Small intestine (tissue), 7 donors: ENCODE data around the gene SLC9A9. TPM values are rescaled to one million over a fixed set of nuclear protein-coding genes. Genes with fewer than 3 reads are reported as not detected.
"Not testable (repeated sequence)": the region's sequence is repeated elsewhere in the genome, so short reads cannot be mapped to it uniquely, and the experiment has no call there.

Experiments
- DNase-seq, 2 donors: peaks; one replicate each; pipeline versions ENCODE4 v3.0.0 to v3.0.0-alpha.2; 2013
- FAIRE-seq: peaks from 2 replicates; lab custom pipeline; 2012; peaks lifted over from hg19 to GRCh38; lab: Jason Lieb, UNC
- H3K27ac ChIP-seq, 3 donors: one replicate each; pipeline ENCODE4 v1.5.1; 2013; ENCODE audit warnings: low read length in 2 of 3, mild to moderate bottlenecking in 2 of 3, control low read depth in 1 of 3, inconsistent platforms in 1 of 3, low read depth in 1 of 3, moderate library complexity in 1 of 3
- H3K27me3 ChIP-seq, 3 donors: one replicate each; pipeline ENCODE4 v1.6.1; 2013; ENCODE audit warnings: low read length in 3 of 3, inconsistent platforms in 1 of 3; ENCODE audit not compliant: control insufficient read depth in 3 of 3, insufficient read depth in 3 of 3
- H3K36me3 ChIP-seq, 3 donors: one replicate each; pipeline ENCODE4 v1.6.1; 2013; ENCODE audit warnings: low read length in 3 of 3, inconsistent platforms in 1 of 3, low read depth in 1 of 3, mild to moderate bottlenecking in 1 of 3, moderate library complexity in 1 of 3; ENCODE audit not compliant: control insufficient read depth in 3 of 3, insufficient read depth in 2 of 3
- H3K4me1 ChIP-seq, 3 donors: one replicate each; pipeline ENCODE4 v1.6.1; 2013; ENCODE audit warnings: low read length in 2 of 3, inconsistent platforms in 1 of 3, low read depth in 1 of 3, mild to moderate bottlenecking in 1 of 3, moderate library complexity in 1 of 3; ENCODE audit not compliant: control insufficient read depth in 3 of 3, insufficient read depth in 2 of 3
- H3K4me3 ChIP-seq, 3 donors: one replicate each; pipeline ENCODE4 v1.5.1; 2013; ENCODE audit warnings: low read length in 3 of 3, control low read depth in 1 of 3, inconsistent platforms in 1 of 3, low read depth in 1 of 3, mild to moderate bottlenecking in 1 of 3, moderate library complexity in 1 of 3
- H3K9me3 ChIP-seq, 2 donors: one replicate each; pipeline ENCODE4 v1.6.1; 2013; ENCODE audit warnings: low read depth in 1 of 2, low read length in 1 of 2; ENCODE audit not compliant: control insufficient read depth in 2 of 2, insufficient read depth in 1 of 2
- WGBS, 3 donors: extraction: QIAGEN DNeasy Blood & Tissue Kit; methylation state at CpG; one replicate each; pipeline ENCODE4 v1.1.7; 2013; 5-methylcytosine and 5-hydroxymethylcytosine counted together
- polyA plus RNA-seq, 4 donors: library from polyadenylated mRNA; stranded (reverse) in 3 of 4; unstranded in 1 of 4; fragments of 200-250 nt in 3 of 4; fragments of 120-200 nt in 1 of 4; gene quantifications; one replicate each; pipeline versions ENCODE4 v1.2.1 to v1.2.3, GENCODE V29; 2013
- donor health status: healthy with polysubstance abuse.
- donor health status: control.
- donor health status: control.
- donor health status: Bipolar disorder and iron deficiency.
- donor health status: healthy.

Gene SLC9A9
- polyA plus RNA-seq, 4 donors = 1.4 to 4.6 (median 4.1) TPM; not detected in 1

DNA sequence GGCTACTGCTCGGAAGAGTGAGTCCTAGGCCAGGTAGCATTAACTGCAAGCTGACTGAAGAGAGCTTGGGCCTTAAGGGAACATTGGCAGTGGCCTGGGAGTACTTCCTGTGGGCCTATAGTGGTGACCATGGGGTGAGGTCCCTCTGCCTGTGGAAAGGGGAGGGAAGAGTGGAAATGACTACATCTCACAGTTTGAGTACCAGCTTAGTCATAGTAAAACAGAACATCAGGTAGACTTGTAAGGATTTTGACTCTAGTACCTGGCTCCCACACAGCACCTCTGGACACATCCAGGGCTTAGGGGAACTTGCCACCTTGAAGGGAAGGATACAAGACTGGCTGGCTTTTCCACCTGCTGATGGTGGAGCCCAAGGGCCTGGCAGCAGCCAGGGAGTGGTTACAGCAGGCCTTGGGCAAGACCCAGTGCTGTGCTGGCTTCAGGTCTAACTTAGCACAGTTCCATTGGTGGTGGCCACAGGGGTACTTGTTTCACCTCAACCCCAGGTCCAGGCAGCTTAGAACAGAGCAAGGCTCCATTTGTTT is 147.8 kb downstream of the SLC9A9 start:
- no peak for DNase-seq
- H3K27me3 ChIP-seq = no peaks in the 10 kb centered on the region
- H3K27ac ChIP-seq = no peak overlapping the region
- no peak overlapping the region for H3K4me3 ChIP-seq
- H3K36me3 ChIP-seq = no peaks in the 10 kb centered on the region
- 50 to 84% (median 64%) methylated on average over 1 of the region's 1 CpG for WGBS, 3 donors
- H3K4me1 ChIP-seq = no peaks in the 10 kb centered on the region
- no peaks in the 10 kb centered on the region for H3K9me3 ChIP-seq
- no peak for FAIRE-seq

DNA sequence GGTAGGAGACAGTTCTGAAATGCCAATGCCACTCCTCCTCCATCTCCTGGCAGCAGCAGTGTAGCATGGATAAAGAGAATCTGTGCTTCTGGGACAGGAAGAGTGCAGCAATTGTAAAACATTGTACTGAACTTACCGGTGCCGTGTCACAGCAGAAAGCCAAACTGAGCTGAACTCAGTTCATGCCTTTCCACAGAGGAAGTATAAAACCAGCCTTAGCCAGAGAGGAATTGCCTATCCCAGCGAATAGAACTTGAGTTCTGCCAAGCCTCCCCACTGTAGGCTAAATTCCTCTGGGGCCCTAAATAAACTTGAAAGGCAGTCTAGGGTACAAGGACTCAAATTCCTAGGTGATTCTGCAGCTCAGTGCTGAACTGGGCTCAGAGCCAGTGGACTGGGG is 148.8 kb downstream of the SLC9A9 start:
- FAIRE-seq = no peak
- 77 to 93% (median 91%) methylated on average over 3 of the region's 3 CpGs for WGBS, 3 donors
- no peak for DNase-seq
- Histone ChIP-seq H3K9me3 (no peaks in the 10 kb centered on the region), H3K36me3 (no peaks in the 10 kb centered on the region), H3K4me1 (no peaks in the 10 kb centered on the region), H3K4me3 (no peak overlapping the region), H3K27me3 (no peaks in the 10 kb centered on the region), H3K27ac (no peak overlapping the region)

- H3K9me3 ChIP-seq = no peaks in the 10 kb centered on the region
- FAIRE-seq = no peak
- no peaks in the 10 kb centered on the region for H3K4me1 ChIP-seq
- no peak overlapping the region for H3K4me3 ChIP-seq
- H3K27ac ChIP-seq = no peak overlapping the region
- WGBS, 3 donors = 64 to 72% (median 66%) methylated on average over 3 of the region's 3 CpGs
- DNase-seq = no peak
- no peaks in the 10 kb centered on the region for H3K36me3 ChIP-seq
- H3K27me3 ChIP-seq = no peaks in the 10 kb centered on the region
Measured at GRCh38 chr3:143698682-143699303, 149.5 kb downstream of the SLC9A9 start.

- no peak for FAIRE-seq
- Histone ChIP-seq H3K4me1 (no peaks in the 10 kb centered on the region), H3K36me3 (no peaks in the 10 kb centered on the region), H3K27ac (no peak overlapping the region), H3K9me3 (no peaks in the 10 kb centered on the region), H3K4me3 (no peak overlapping the region), H3K27me3 (no peaks in the 10 kb centered on the region)
- no peak for DNase-seq
- WGBS, 3 donors = 73 to 88% (median 80%) methylated on average over 4 of the region's 4 CpGs
Measured at GRCh38 chr3:143697975-143698374, 150.3 kb downstream of the SLC9A9 start.

- not testable (repeated sequence) for H3K9me3 ChIP-seq, H3K4me3 ChIP-seq
- WGBS, 3 donors = 35 to 74% (median 66%) methylated on average over 2 of the region's 2 CpGs
Measured at GRCh38 chr3:143695333-143695732, 152.9 kb downstream of the SLC9A9 start.

GRCh38 chr3:143693506-143693905 is 154.8 kb downstream of the SLC9A9 start:
- 71 to 83% (median 76%) methylated on average over 1 of the region's 1 CpG for WGBS, 3 donors
- H3K27ac ChIP-seq = no peak overlapping the region
- no peaks in the 10 kb centered on the region for H3K27me3 ChIP-seq
- FAIRE-seq (no peak), DNase-seq (no peak)
- no peaks in the 10 kb centered on the region for H3K4me1 ChIP-seq
- no peaks in the 10 kb centered on the region for H3K36me3 ChIP-seq
- no peaks in the 10 kb centered on the region for H3K9me3 ChIP-seq
- H3K4me3 ChIP-seq = no peak overlapping the region

More at GRCh38 chr3:143695333-143695732, 152.9 kb downstream of the SLC9A9 start:
- not testable (repeated sequence) for DNase-seq, FAIRE-seq, H3K27me3 ChIP-seq, H3K27ac ChIP-seq, H3K4me1 ChIP-seq, H3K36me3 ChIP-seq

DNA sequence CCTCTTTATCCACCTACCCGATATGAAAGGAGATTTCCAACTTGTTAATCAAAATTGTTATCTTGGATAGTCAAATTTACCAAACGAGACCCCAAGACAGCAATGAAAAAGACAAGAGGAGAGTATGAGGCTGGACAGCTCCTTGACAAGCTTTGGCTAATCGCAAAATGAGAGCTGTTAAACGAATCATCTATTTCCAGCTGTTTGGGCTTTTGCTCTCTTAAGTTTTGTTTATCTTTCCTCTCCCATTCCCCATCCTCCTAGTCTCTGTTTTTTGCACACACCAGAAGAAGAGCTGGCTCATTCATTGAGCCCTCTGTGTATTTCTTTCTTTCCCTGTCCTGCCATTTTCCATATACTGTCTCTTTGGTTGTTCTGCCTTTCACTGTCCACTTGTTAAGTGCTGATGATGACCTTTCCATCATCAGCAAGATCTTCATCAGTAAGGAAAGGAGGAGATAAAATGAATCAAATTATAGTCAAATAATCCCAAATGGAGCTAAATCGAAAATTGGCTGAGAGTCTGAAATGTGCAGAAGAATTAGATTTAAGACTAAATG is 161.6 kb downstream of the SLC9A9 start:
- Histone ChIP-seq H3K27ac (no peak overlapping the region), H3K9me3 (no peaks in the 10 kb centered on the region), H3K4me1 (no peaks in the 10 kb centered on the region), H3K27me3 (no peaks in the 10 kb centered on the region), H3K4me3 (no peak overlapping the region), H3K36me3 (no peaks in the 10 kb centered on the region)
- WGBS, 3 donors = 57 to 66% (median 64%) methylated on average over 5 of the region's 5 CpGs
- no peak for DNase-seq
- no peak for FAIRE-seq

DNA sequence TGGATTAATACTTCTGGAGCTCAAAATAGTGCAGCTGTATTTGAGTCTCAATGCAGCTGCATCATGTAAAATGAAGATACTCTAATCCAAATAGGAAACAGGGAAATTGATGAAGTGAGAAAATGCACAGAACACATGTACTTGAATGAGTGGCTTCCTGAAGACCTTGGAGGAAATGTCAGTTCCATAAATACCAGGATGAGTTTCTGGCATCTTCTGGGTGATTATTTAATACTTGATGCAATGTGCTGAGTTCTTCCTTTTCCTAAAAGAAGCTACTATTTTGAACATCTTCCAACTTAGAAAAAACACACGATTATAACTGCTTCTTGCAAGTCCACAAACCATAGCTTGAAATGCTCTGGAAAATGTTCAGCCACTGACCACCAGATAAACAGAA is 162.8 kb downstream of the SLC9A9 start:
- Histone ChIP-seq H3K27ac (no peak overlapping the region), H3K36me3 (no peaks in the 10 kb centered on the region), H3K27me3 (no peaks in the 10 kb centered on the region), H3K4me3 (no peak overlapping the region), H3K9me3 (no peaks in the 10 kb centered on the region), H3K4me1 (no peaks in the 10 kb centered on the region)
- DNase-seq = no peak
- FAIRE-seq = no peak
- WGBS, 3 donors = 48 to 59% (median 55%) methylated on average over 1 of the region's 1 CpG
